SHP77 (cell line): ENCODE results near the gene SPTB.
A peak's percentile ranks its signal among the peaks of the same experiment; 100 is the strongest.
"Not testable (repeated sequence)": the region's sequence is repeated elsewhere in the genome, so short reads cannot be mapped to it uniquely, and the experiment has no call there.

Source experiments
- DNase-seq, 2 experiments: peaks; one replicate each; lab custom pipeline; 2025; lab: John Stamatoyannopoulos, UW

The SPTB gene

DNA sequence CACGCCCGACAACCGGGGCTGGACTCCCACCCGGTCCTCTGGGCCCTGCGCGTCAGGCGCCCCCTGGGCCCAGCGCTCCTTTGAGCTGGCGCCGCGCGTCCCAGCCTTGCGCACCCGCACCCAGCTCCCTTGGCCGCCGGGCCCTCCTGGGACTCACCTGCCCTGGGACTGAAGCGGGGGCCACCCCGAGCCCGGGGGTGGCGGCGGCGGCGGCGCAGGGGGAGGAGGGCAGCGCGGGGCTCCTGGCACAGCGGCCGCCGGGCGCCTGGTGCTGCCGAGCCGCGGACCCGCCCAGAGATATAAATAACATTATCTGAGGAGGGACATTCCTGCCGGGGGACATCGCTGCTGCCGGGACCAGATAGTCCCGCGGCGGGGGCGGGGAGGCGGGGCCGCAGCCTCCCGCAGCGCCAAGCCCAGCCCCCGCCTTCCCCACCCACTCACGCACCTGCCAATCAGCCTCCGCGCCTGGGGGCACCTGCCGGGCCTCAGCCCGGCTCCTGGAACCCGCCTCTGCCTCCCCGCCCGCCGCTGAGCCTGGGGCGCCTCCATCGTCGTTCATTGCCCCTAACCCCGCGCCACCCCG, at the start of gene SPTB:
TSS of gene SPTB (minus strand) at position 273 of the 586 bp plus-strand sequence. CDS start 56,813 bp downstream, outside the sequence.
- peak; percentile 71 to 86 for DNase-seq

DNA sequence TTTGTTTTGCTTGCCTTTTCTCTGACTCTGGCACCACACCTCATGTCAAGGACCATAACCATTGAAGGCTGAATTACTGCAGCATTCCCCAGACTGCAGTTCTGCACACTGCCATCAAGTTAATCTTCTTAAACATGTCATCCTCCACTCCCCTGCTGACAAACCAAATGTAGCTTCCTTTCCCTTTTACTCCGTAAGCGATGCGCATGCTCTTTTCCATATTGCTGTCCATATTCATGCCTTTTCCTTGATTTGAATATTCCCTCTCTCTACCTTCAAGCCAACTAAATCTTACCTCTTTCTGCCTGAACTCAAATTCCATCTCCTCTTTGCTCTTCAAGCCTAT, 49.3 kb upstream of the SPTB start:
- no peak for DNase-seq

GRCh38 chr14:64928239-64929013, 48.7 kb upstream of the SPTB start:
- DNase-seq = no peak

DNA sequence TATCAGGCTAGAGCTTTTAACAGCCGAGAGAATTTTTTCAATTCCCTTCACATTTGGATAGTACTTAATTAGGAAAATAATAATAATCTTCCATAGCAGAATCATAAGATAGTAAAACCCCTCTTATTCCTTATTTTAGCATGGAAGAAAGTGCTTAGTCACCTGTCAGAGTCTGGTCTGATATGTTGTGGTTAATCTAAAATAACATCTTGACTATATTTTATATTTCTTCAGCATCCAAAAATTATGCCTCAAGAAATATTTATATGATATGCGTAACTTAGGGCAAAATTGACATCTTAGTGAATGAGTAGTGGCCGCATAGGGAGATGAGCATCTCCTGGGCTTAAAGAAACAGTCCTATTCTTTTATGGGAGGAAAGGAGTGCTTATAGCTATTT, 47.3 kb upstream of the SPTB start:
- no peak for DNase-seq

DNA sequence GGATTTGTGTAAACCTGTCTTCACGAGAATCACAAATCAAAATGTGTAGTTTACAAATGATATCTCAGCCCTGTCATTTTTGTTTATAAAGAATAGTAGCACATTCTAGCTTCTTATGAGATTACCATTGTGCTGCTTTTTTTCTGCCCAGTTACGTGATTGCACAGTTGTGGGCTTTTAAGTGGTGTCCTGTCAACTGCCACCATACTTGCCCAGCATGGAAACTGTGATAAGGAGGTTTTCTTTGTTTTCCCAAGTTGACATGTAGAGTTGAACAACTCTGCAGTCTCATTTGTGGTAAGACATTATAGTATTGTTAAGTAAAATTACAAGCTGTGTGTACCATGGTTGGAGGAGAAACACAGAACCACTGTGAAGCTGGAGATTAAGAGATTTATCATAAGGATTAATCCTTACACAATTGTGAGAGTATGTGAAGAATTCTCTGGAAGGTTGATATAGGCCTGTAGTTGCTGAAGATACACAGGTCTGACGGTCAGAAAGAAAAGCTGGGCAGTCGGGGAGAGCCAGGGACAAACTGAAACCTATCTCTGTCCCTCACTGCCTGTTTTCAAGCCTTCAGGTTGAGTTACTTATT, 46.8 kb upstream of the SPTB start:
- no peak for DNase-seq

GRCh38 chr14:64923015-64923414, 43.3 kb upstream of the SPTB start:
- DNase-seq = no peak

DNA sequence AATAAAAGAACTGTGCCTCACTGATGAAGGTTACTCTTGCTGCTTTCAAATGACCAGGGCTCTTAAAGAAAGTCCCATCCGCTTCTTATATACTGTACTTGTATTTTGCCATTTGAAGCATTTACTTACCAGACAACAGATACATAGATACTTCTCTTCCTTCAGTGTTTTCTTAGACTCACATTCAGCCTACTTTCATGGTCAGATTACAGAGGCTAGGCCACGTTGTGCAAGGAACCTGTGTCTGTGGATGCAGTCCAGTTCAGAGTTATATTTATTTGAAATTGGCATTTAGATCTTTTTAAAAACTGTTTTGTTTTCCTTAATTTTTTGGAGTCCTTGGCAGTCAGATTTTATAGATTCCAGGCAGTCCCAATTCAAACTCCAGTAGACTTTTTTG, 40.8 kb upstream of the SPTB start:
- DNase-seq = no peak

DNA sequence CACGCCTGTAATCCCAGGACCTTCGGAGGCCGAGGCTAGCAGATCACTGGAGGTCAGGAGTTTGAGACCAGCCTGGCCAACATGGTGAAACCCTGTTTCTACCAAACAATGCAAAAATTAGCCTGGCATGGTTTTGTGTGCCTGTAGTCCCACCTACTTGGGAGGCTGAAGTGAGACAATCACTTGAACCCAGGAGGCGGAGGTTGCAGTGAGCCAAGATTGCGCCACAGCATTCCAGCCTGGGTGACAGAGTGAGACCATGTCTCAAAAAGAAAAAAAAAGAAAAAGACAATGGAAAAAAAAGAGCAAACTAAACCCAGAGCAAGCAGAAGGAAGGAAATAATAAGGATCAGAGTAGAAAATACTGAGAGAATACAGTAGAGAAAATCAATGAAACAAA, 39.9 kb upstream of the SPTB start:
- DNase-seq = no peak

GRCh38 chr14:64919215-64919614, 39.5 kb upstream of the SPTB start:
- no peak for DNase-seq

GRCh38 chr14:64918216-64918615, 38.5 kb upstream of the SPTB start:
- DNase-seq = no peak

DNA sequence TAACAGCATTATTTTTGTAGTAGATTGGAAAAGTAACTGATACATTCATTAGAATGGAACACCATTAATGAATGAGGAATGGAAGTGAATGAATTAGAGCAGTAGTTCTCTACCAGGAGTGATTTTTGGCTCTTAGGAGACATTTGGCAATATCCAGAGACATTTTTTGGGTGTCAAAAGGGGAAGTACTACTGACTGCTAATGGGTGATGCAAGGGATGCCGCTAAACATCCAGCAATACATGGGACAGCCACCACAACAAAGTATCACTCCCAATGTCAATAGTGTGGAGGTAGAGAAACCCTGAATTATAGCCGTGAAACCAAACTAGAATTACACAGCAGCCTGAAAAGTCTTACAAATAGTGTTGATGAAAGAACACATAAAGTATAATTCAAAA, 36.1 kb upstream of the SPTB start:
- DNase-seq = no peak

GRCh38 chr14:64915029-64915424, 35.3 kb upstream of the SPTB start:
- DNase-seq = no peak

- peak; percentile 98 to 99 for DNase-seq
These were observed 34.7 kb upstream of the SPTB start, which contains the start of gene CHURC1 for GRCh38 chr14:64914237-64915028. Gene CHURC1 (plus strand): TSS chr14:64914455. CDS start chr14:64914496, 41 bp downstream.

GRCh38 chr14:64913477-64913876, 33.8 kb upstream of the SPTB start:
- DNase-seq = not testable (repeated sequence)

DNA sequence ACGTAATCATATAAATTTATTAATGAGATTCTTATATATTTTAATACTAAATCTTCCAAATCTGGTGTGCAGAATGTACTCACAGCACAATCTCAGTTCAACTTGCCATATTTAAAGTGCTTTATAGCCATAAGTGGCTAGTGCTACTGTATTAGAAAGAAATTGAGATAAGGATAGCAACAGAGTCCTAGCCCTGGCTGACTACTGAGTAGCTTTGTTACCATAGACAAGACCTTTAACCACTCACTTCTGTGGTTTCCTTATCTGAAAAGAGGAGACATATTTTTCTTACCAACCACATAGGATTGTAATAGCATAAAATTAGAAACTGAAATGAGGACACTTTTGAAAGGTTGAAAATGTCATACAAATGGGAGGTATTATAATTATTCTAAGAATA, 32.6 kb upstream of the SPTB start:
- no peak for DNase-seq

DNA sequence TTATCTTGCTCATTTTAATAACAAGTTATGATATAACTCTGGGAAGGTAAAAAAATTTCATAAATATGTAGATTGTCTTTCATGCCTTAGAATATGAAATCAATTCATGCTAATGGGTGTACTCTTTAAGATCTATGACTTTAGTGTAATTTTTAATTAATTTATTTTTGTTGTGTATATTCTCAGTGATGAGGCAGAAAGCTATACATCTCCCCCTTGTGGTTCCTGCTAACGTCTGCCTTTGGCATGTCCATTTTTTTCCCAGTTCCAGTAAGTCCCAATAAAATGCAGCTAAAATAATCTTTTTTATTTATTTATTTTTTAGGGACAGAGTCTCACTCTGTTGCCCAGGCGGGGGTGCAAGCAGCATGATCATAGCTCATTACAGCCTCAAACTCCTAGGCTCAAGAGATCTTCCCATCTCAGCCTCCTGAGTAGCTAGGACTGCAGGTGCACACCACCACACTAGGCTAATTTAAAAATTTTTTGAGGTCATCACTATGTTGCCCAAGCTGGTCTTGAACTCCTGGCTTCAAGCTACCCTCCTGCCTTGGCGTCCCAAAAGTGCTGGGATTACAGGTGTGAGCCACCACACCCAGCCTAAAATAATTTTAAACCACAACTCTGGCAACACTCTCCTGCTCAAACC, 31.3 kb upstream of the SPTB start:
- DNase-seq = peak; percentile 39 to 53

- DNase-seq = no peak
These were observed 26.3 kb upstream of the SPTB start for GRCh38 chr14:64906022-64906421.

GRCh38 chr14:64899958-64900357, 20.3 kb upstream of the SPTB start:
- no peak for DNase-seq

DNA sequence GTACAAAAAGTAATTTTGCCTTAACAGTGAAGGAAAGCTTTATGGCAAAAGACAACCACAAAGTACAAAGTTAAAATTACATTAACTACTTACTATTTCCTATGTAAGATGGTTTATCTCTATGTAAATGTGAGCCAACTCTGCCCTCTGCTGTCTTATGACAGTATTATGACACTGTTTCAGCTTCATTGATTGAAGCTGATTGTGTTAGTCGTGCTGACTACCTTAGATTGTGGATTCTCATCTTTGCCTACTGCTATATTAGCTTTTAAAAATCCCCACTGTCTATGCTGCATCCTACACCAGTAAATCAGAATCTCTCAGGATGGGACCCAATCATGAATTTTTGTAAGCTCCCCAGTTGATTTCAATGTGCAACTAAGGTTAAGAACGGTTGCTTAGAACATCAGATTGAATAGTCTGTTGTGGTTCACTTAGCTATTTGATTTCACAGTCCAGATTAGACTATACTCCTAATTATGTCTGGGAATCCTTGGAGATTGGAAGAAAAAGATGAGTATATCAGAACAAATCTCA, 12.2 kb upstream of the SPTB start:
- peak; percentile 51 to 68 for DNase-seq

DNA sequence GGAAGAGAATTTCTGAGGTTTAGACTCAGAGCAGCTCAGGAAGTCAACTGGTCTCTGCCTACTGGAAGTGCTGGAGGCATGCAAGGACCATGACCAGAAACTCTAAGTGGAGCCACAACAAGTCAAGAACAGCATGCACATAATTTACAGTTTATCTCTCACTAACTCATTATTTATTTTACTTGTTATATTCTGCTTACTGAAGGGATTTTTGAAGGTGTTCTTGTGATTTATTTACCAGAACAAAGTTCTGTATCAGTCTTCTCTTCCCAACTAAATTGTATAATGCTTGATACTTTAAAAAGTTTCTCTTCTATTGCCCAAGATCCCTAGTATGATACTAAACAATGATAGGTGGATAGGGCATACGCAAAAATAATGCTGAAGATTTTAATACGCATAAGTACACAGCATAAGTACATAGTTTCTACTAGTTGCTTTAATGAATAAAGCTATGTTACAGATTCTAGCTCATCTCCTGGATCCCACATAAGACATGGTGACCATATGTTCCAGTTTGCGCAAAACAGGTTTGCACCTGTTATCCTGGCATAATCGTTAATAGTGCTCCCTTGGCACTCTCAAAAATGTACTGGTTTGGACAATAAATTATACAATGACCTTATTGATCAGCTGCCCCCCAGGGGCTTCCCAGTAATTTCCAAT, 11.6 kb upstream of the SPTB start:
- peak in 1 of 2 experiments; percentile 16 for DNase-seq

DNA sequence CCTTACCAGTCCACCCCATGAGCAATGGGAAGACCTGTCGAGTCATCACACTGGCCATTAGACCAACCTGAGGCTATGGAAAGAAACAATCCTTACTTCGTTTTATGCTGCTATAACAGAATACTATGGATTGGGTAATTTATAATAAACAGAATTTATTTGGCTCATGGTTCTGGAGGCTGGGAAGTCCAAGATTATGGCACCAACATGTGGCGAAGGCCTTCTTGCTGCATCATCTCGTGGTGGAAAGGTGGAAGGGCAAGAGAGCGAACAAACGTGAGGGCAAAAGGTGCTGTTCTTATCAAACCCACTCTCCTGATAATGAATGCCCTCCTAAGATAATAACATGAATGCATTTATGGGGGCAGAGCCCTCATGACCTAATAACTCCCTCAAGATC, 9.6 kb upstream of the SPTB start:
- no peak for DNase-seq
